Keratinocyte (primary cell): ENCODE results near the gene ARPIN. TPM values are rescaled to one million over a fixed set of nuclear protein-coding genes. Genes with fewer than 3 reads are reported as not detected.

Source experiments
- DNase-seq: peaks from one replicate; pipeline ENCODE4 v3.0.0-alpha.2; 2011; ENCODE audit warnings: low read depth, missing footprints, low spot score
- FAIRE-seq: peaks from 2 replicates; lab custom pipeline; 2011; peaks lifted over from hg19 to GRCh38; lab: Jason Lieb, UNC
- H2AFZ ChIP-seq: 2 replicates; pipeline ENCODE4 v1.6.0; 2012; ENCODE audit warnings: low read length, control low read depth, inconsistent platforms; ENCODE audit not compliant: control insufficient read depth
- H3K27ac ChIP-seq: 2 replicates; pipeline ENCODE4 v1.5.1; 2011; ENCODE audit warnings: low read length; ENCODE audit not compliant: control insufficient read depth, insufficient read depth
- H3K27me3 ChIP-seq: 3 replicates; pipeline ENCODE4 v1.6.0; 2011; ENCODE audit warnings: low read length; ENCODE audit not compliant: control insufficient read depth, insufficient read depth; ENCODE audit errors: extremely low read depth
- H3K36me3 ChIP-seq, 2 experiments: 2 replicates in 1 of 2; 3 replicates in 1 of 2; pipeline ENCODE4 v1.5.1; 2011; ENCODE audit warnings: low read length in 2 of 2, mild to moderate bottlenecking in 1 of 2; ENCODE audit not compliant: control insufficient read depth in 2 of 2, insufficient read depth in 2 of 2; ENCODE audit errors: extremely low read depth in 1 of 2
- H3K4me1 ChIP-seq: 3 replicates; pipeline ENCODE4 v1.5.1; 2011; ENCODE audit warnings: low read length; ENCODE audit not compliant: control insufficient read depth, insufficient read depth; ENCODE audit errors: extremely low read depth
- H3K4me2 ChIP-seq: 3 replicates; pipeline ENCODE4 v1.6.0; 2011; ENCODE audit warnings: low read depth, low read length; ENCODE audit not compliant: control insufficient read depth, insufficient read depth; ENCODE audit errors: extremely low read depth
- H3K4me3 ChIP-seq, 3 experiments: fragments of 200-600 bp in 1 of 3; sonication (generic) in 1 of 3; 2 replicates in 2 of 3; 3 replicates in 1 of 3; pipeline ENCODE4 v1.5.1; 2011 to 2016; ENCODE audit warnings: low read length in 3 of 3, mild to moderate bottlenecking in 3 of 3, control low read depth in 2 of 3, inconsistent platforms in 1 of 3, low read depth in 1 of 3, mixed read lengths in 1 of 3, mixed run types in 1 of 3, moderate library complexity in 1 of 3; ENCODE audit not compliant: control insufficient read depth in 2 of 3, insufficient read depth in 2 of 3; ENCODE audit errors: extremely low read depth in 1 of 3
- H3K79me2 ChIP-seq: 2 replicates; pipeline ENCODE4 v1.6.0; 2012; ENCODE audit warnings: low read length; ENCODE audit not compliant: control insufficient read depth, insufficient read depth
- H3K9ac ChIP-seq: 3 replicates; pipeline ENCODE4 v1.6.0; 2011; ENCODE audit warnings: low read length; ENCODE audit not compliant: control insufficient read depth, insufficient read depth; ENCODE audit errors: extremely low read depth
- H3K9me1 ChIP-seq: 3 replicates; pipeline ENCODE4 v1.6.0; 2011; ENCODE audit warnings: low read length; ENCODE audit not compliant: control insufficient read depth, insufficient read depth; ENCODE audit errors: extremely low read depth
- H3K9me3 ChIP-seq: 2 replicates; pipeline ENCODE4 v1.5.1; 2012; ENCODE audit warnings: low read depth, low read length; ENCODE audit not compliant: control insufficient read depth
- H4K20me1 ChIP-seq: 3 replicates; pipeline ENCODE4 v1.6.0; 2011; ENCODE audit warnings: low read length; ENCODE audit not compliant: control insufficient read depth, insufficient read depth; ENCODE audit errors: extremely low read depth
- CTCF ChIP-seq, 3 experiments: IDR thresholded peaks in 1 of 3; conservative IDR thresholded peaks in 1 of 3; optimal IDR thresholded peaks in 1 of 3; 2 replicates in 2 of 3; 3 replicates in 1 of 3; pipeline versions ENCODE3 to v1.5.1; 2011; ENCODE audit warnings: low read length in 3 of 3, mild to moderate bottlenecking in 3 of 3, moderate library complexity in 2 of 3, control low read depth in 1 of 3, inconsistent platforms in 1 of 3; ENCODE audit not compliant: insufficient read depth in 2 of 3; ENCODE audit errors: extremely low read depth in 1 of 3
- EZH2 ChIP-seq: IDR thresholded peaks from one replicate; pipeline ENCODE4 v1.6.1; 2012; ENCODE audit warnings: inconsistent platforms, mild to moderate bottlenecking, low read length, moderate library complexity
- dilution Hi-C: fragments of 300-500 bp; cut with MboI; formaldehyde crosslinking; loops from one replicate; pipeline ENCODE4 v1.7.0; 2020; ENCODE audit warnings: low sequenced_read_pairs; ENCODE audit not compliant: extremely low pct_ligation_motif_present
- polyA plus RNA-seq, 5 experiments: library from polyadenylated mRNA; depleted of rRNA in 3 of 5; stranded (reverse) in 3 of 5; stranded (forward) in 1 of 5; unstranded in 1 of 5; fragments of >200 nt; gene quantifications; 1 replicate in 1 of 5; 2 replicates in 3 of 5; 3 replicates in 1 of 5; pipeline versions ENCODE4 v1.2.1 to v1.2.3, GENCODE V29; 2011 to 2012; ENCODE audit warnings: missing spikeins in 2 of 5, low read depth in 1 of 5, low replicate concordance in 1 of 5

ARPIN gene
- polyA plus RNA-seq, 1 donor (not counting 4 experiments of a cell fraction or from before 2014, with no cell fraction given): 9.0 TPM

- dilution Hi-C loops: no loop called here
- Histone ChIP-seq H3K79me2 (no peaks in the 10 kb centered on the region), H3K9me3 (no peaks in the 10 kb centered on the region), H3K27ac (no peak overlapping the region), H3K27me3 (no peaks in the 10 kb centered on the region), H3K4me1 (no peaks in the 10 kb centered on the region), H2AFZ (no peak overlapping the region), H3K9me1 (no peaks in the 10 kb centered on the region), H3K4me2 (no peak overlapping the region), H4K20me1 (no peaks in the 10 kb centered on the region), H3K9ac (no peak overlapping the region), H3K4me3 (no peak overlapping the region), H3K36me3 (peaks cover 3 to 7% of the 10 kb centered on the region in 2 experiments)
- TF ChIP-seq EZH2: no peak
- TF ChIP-seq CTCF (optimal IDR thresholded peaks at IDR 0.05 in 1 of 3, IDR thresholded peaks at IDR 0.05 in 1 of 3, conservative IDR thresholded peaks at IDR 0.05 in 1 of 3; ENCODE audit: extremely low read depth in 1 of 3, insufficient read depth in 2 of 3, low read length in 3 of 3): no peak
- FAIRE-seq: no peak
- DNase-seq: no peak
These were observed 34.4 kb downstream of the ARPIN start for GRCh38 chr15:89878323-89878722.

GRCh38 chr15:89877083-89877425 lies 35.7 kb downstream of the ARPIN start:
- TF ChIP-seq EZH2 (no peak), CTCF (optimal IDR thresholded peaks at IDR 0.05 in 1 of 3, IDR thresholded peaks at IDR 0.05 in 1 of 3, conservative IDR thresholded peaks at IDR 0.05 in 1 of 3; ENCODE audit: extremely low read depth in 1 of 3, insufficient read depth in 2 of 3, low read length in 3 of 3) (no peak)
- dilution Hi-C loops: no loop called here
- no peak overlapping the region for H3K4me2 ChIP-seq

More at GRCh38 chr15:89877083-89877425, 35.7 kb downstream of the ARPIN start:
- Histone ChIP-seq H3K27ac (no peak overlapping the region), H3K9ac (no peak overlapping the region), H3K79me2 (no peaks in the 10 kb centered on the region), H3K27me3 (no peaks in the 10 kb centered on the region), H3K9me3 (no peaks in the 10 kb centered on the region), H3K4me1 (no peaks in the 10 kb centered on the region), H3K36me3 (peaks cover 3 to 9% of the 10 kb centered on the region in 2 experiments), H3K4me3 (no peak overlapping the region), H3K9me1 (no peaks in the 10 kb centered on the region), H4K20me1 (no peaks in the 10 kb centered on the region), H2AFZ (no peak overlapping the region)
- no peak for FAIRE-seq
- no peak for DNase-seq
